HG03064 (cell line): ENCODE data around the gene PRKCE.

Experiments used
- ATAC-seq: cut with Tn5 transposase; IDR thresholded peaks from one replicate; pipeline ENCODE4 v1.9.1; 2021; ENCODE audit warnings: low read depth; ENCODE audit not compliant: unreplicated experiment

PRKCE gene

DNA sequence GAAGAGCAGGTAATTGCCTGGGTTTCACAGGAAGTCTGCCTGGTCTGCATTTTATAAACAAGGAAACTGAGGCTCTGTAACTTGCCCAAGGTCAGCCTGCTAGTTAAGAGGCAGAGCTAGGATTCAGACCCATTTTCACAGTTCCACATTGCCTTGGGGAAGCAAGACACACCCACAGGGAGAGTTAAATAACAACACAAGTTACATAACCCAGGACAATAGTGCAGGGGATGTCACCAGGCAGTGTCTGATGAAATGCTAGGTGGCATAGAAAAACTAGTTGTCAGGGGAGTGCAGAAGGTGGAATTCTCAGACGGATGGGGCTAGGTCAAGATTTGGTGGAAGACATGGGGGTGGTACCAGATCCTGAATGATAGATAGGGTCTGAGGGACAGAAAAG is 69.7 kb downstream of the PRKCE start:
- no peak for ATAC-seq

GRCh38 chr2:45722477-45722876 is 71.0 kb downstream of the PRKCE start:
- no peak for ATAC-seq

GRCh38 chr2:45723857-45724256 is 72.4 kb downstream of the PRKCE start:
- ATAC-seq, result no peak

- ATAC-seq, result no peak
Observed at GRCh38 chr2:45724335-45724734, 72.9 kb downstream of the PRKCE start.

GRCh38 chr2:45725731-45726130 is 74.3 kb downstream of the PRKCE start:
- no peak for ATAC-seq

DNA sequence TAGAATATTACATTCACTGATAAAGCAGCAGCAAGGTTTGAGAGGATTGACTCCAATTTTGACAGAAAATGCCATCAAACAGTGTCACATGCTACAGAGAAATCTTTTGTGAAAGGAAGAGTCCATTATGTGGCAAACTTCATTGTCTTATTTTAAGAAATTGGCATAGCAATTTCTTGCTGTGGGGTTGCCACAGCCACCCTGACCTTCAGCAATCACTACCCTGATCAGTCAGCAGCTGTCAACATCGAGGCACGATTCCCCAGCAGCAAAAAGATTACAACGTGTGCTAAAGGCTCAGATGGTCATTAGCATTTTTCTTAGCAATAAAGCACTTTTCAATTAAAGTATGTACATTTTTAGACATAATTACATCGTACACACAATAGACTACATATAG is 74.7 kb downstream of the PRKCE start:
- no peak for ATAC-seq

DNA sequence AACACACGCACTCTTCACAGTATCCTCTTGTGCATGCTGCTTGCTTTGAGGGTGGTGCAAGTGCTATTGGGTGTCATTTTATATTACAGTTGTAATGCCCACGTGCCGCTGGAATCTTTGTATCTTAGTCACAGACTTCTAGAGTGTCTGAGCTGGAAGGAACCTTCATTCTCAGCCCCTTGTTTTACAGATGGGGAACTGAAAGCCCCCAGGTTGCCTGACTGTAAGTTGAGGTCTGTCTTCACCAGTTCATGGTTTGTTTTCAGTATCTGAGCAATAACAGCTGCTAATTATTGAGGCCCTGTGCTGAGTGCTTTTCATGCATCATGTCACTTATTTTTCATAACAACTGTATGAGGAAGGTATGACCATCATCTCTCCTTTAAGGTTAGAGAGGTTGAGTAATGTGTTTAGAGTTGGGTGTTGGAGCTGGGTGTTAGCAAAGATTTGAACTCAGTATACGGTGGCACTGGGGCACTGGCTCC is 77.0 kb downstream of the PRKCE start:
- peak; percentile 83 for ATAC-seq

- peak; percentile 41 for ATAC-seq
Observed at GRCh38 chr2:45729753-45730512, 78.5 kb downstream of the PRKCE start.

DNA sequence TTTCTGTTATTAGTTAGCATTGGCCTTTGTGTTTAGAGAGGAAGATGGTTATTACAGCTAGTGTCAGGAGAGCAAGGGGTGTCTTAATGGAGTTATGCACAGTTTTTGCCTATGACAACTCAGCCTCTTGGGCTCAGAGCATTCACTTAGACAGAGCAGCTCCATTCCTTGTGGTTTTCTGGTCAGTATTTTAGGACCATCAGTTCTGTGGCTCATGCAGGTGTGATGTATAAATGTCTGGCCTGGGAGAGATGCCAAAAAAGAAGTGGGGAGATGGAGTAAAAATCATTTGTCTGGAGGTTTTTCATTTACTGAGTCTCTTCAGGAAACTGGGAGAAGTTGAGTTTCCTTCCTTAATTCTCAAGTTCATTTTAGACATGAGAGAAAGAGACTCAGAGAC is 79.7 kb downstream of the PRKCE start:
- no peak for ATAC-seq

- ATAC-seq, result no peak
Observed at GRCh38 chr2:45732436-45732835, 81.0 kb downstream of the PRKCE start.

DNA sequence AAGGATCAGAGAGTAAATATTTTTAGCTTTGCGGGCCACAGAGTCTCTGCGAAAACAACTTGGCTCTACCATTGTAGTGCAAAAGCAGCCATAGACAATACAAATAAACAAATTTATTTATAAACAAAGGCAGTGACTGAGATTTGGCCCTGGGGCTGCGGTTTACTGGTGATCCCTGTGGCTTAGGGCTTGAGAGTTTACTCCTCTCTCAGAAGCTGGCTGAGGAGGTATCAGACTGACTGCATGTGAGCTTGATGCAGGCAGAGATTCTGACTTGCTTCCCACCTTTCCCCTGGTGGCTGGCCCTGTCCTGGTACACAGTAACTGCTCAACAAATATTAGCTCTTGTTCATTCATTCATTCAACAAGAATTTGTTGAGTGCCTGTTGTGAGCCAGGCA is 81.5 kb downstream of the PRKCE start:
- no peak for ATAC-seq

DNA sequence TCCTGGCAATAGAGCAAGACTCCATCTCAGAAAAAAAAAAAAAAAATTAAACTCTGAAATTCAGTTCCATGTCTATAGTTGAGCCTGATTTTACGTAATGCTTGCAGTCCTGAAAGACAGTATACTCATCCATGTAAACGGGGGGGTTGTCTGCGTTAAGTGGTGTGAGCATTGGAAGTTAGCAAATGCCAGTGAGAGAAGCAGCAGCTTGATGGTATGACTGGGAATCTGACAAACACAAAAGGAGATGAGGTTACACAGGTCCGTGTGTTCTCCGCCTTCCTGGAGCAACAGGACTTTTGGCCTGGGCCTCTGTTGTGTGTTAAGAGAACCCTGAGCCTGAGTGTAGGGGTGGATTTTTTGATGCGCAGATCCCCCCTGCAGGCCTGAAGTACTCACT is 82.9 kb downstream of the PRKCE start:
- ATAC-seq, result no peak

- ATAC-seq, result no peak
Observed at GRCh38 chr2:45734952-45735351, 83.5 kb downstream of the PRKCE start.

GRCh38 chr2:45736757-45737704 is 85.6 kb downstream of the PRKCE start:
- ATAC-seq, result no peak

DNA sequence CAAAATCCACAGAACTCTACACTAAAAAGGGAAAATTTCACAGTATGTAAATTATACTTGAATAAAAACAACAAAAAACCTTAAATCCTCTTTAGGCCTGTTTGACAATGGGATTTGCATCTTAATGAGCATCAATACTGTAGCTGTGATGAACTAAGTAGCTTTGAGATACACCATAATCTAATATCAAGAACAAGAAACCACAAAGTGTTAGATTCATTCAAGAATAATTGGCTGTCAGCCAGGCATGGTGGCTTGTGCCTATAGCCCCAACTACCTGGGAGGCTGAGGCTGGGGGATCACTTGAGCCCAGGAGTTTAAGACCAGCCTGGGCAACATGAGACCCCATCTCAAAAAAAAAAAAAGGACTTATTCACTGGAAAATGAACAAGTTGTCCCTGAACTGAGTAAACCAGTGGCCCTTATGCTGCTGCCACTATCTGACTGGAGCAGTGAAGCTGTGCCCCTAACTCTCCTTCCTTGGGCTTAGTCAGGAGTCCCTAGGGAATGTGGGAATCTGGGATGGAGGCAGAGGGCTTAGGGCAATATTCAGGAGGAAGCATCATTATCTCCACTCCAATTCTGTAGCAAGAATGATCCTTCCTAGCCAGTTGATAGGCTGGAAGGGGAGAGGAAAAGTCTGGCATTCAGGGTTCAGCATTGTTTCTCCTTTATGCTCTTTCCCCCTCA is 88.5 kb downstream of the PRKCE start:
- ATAC-seq, result no peak

GRCh38 chr2:45741161-45741850 is 89.8 kb downstream of the PRKCE start:
- no peak for ATAC-seq

DNA sequence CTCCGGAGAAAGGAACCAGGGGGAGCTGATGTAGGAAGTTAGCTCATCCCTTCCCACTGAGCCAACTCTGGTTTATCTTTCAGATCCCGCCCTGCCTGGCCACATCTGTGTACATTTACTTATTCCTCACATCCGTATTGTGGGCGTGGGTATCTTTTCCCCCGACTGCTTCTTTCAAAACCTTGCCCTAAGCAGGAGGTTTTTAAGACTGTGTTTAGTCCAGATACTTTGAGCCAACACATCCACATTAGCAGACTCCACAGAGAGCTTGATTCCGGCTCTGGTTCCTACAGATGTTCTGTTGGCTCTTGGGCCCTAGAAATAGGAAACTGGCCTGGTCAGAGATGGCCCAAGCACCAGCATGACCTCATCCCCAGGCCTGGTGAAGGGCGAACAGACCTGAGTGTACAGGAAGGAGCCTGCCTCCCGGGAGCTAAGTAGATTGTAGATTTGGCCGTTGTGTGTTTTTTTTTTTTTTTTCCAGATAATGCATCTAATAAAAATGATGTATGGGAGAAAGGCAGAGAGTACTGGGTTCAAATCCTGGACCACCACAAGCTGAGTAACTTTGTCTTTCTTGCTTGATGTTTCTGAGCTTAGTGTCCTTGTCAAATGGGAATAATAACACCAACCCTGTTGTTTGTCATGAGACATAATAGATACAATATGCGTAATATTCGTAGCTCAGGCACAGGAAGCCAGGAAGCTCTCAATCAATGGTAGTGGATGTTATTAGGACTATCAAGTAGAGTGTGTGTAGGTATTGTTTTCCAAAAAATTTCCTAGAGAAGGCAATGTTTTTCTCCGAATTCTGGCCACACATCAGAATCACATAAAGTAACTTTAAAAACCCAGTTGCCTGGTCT is 92.3 kb downstream of the PRKCE start:
- ATAC-seq, result no peak

DNA sequence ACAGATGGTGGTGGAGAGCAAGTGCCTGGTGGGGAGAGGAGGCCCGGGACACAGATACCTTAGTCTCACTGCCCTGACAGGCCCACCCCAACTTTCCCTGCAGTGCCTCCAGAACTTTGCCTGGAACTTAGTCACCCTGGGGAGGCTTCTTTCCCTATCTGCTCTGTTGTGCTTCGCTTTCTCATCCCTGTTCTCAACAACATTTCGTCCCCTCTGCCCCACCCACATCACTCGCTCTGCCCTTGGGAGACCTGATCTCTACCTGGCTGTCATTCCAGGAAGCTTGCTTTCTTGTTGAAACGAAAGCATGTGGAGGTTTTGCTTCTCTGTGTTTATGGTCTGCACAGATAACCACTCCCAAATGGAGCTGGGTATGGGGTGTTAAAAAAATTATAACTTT is 93.8 kb downstream of the PRKCE start:
- ATAC-seq, result no peak

- no peak for ATAC-seq
Observed at GRCh38 chr2:45746888-45747287, 95.4 kb downstream of the PRKCE start.
